HG03196 (cell line): ENCODE data around the gene OSTN.
"Not testable (repeated sequence)": the region's sequence is repeated elsewhere in the genome, so short reads cannot be mapped to it uniquely, and the experiment has no call there.

ENCODE experiments used
- ATAC-seq: cut with Tn5 transposase; IDR thresholded peaks from one replicate; pipeline ENCODE4 v1.9.1; 2021; ENCODE audit not compliant: unreplicated experiment

OSTN gene, protein sequence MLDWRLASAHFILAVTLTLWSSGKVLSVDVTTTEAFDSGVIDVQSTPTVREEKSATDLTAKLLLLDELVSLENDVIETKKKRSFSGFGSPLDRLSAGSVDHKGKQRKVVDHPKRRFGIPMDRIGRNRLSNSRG

DNA sequence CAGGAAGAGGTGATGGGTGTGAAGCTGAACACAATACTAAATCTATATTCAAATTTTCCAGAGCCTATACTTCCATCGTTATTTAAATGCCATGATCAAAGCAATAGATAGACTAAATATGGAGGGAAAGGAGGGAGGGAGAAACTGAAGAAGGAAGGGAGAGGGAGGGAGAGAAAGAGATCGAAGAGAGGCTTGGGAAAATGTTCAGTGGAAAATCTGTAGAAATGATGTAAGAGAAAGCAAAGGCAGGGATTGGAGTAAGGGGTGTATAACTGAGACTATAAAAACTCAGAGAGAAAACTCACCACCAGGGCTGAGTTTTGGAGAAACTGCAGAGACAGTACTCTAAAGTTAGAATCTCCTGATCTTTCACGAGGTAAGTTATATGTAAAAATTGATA is at the start of gene OSTN:
Gene OSTN (plus strand): TSS at position 310 of the 400 bp plus-strand sequence. CDS start 13,292 bp downstream, outside the sequence.
- no peak for ATAC-seq

GRCh38 chr3:191151653-191152052 is 47.4 kb upstream of the OSTN start:
- ATAC-seq, result no peak

GRCh38 chr3:191154827-191155226 is 44.2 kb upstream of the OSTN start:
- no peak for ATAC-seq

- ATAC-seq, result no peak
These were observed 40.8 kb upstream of the OSTN start for GRCh38 chr3:191158247-191158646.

GRCh38 chr3:191158815-191159214 is 40.2 kb upstream of the OSTN start:
- ATAC-seq, result no peak

- no peak for ATAC-seq
These were observed 33.2 kb upstream of the OSTN start for GRCh38 chr3:191165802-191166201.

- ATAC-seq, result no peak
These were observed 32.7 kb upstream of the OSTN start for GRCh38 chr3:191166368-191166767.

DNA sequence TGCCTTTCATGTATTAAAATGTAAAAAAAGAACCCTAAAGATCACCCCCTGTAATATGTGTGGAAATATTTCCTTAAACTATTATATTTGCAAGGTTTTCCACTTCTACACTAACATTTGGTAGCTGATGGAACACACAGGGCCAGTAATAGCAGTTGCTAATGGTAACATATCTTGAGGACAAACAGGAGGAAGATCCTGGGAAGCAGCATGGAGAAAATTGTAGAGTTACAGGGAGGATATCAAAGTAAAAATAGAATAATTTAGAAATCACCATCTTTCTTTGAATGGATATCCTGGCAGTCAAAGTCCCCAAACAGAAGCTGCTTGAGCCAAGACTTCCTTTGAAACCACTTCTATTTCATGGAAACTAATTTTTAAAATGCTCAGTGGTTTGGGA is 29.5 kb upstream of the OSTN start:
- no peak for ATAC-seq

DNA sequence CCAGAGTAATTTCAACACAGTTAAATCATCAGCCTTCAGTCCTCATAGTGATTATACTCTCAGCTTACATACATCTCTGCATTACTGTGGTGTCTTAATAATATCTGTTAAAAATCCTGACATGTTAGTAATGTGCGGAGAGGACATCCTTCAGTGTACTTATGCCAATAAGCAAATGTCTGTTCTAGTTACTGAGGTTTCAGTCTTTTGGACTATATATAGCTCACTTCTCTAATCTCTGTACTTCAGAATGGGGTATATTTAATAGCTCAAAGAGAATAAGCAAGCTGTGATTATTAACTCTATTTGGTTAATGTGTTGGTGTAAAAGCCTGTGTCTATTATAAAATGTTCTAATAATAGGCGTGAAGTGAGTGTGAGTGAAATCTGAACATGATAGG is 28.9 kb upstream of the OSTN start:
- no peak for ATAC-seq

DNA sequence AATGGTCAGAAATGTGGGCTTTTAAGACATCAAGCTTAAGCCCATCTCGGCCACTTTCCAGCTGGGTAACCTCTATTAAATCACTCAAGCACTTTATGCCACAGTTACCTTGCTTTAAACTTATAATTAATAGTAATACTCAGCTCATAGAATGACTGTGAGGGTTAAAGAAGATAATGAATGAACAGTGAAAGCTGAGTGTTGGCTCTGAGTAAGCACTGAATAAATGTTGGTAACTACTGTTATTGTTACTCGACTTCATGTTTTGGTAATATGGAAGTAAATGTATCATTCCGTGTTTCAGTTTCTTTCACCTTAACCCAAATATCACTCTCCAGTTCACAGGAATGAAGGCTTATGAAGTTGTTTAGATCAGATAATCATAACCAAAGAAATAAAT is 23.9 kb upstream of the OSTN start:
- ATAC-seq, result no peak

DNA sequence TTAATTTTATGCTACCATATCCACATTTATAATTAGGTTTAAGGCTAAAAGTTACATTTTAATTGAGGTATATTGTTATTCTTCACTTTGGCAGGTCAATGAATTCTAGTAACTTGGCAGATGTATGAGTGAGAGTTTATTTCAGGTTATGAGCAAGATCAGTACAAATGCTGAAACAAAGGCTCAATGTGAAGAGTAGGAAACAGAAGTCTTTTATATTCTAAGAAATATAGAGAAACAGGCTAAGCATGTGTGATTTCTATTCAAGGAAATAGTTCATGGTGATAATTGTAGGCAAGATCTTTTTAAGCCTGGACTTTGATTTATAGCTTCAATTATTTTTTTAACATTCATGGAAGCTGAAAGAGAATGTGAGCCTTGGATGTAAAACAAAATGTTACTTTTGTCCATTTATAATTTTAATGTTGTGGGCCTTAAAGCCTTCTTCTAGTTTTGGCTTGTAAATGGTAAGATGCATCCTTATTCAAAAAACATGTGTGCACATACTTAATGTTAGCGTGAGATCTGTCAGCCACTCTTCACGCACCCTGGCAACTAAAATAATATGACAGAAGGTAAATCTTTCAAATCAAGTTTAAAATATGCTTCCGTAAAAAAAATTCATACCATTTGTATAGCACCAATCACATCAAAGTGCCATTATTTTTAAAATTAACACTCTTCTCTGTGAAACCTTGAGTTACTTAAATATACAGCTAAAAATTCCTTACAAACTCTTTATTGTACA is 22.8 kb upstream of the OSTN start:
- no peak for ATAC-seq

- ATAC-seq, result not testable (repeated sequence)
These were observed 13.7 kb upstream of the OSTN start for GRCh38 chr3:191185382-191185781.

- not testable (repeated sequence) for ATAC-seq
These were observed 10.8 kb upstream of the OSTN start for GRCh38 chr3:191188246-191188645.

DNA sequence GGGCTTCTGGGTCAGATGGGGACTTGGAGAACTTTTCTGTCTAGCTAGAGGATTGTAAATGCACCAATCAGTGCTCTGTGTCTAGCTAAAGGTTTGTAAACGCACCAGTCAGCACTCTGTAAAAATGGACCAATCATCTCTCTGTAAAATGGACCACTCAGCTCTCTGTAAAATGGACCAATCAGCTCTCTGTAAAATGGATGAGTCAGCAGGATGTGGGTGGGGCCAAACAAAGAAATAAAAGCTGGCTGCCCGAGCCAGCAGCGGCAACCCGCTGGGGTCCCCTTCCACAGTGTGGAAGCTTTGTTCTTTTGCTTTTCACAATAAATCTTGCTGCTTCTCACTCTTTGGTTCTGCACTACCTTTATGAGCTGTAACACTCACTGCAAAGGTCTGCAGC is 6.8 kb upstream of the OSTN start:
- ATAC-seq, result not testable (repeated sequence)

DNA sequence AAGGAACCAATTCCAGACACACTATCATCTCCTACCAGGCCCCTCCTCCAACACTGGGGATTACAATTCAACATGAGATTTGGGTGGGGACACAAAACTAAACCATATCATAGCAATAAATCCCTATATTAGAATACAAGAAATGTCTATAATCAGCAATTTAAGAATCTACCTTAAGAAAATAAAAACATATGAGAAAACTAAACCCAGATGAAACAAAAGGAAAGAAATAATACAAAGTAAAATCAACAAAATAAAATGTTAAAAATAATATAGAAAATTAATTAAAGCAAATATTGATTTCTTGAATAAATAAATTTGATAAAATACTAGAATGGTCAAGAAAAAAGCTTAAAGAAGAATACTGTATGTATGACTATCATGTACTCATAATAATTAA is 6.1 kb upstream of the OSTN start:
- ATAC-seq, result no peak

DNA sequence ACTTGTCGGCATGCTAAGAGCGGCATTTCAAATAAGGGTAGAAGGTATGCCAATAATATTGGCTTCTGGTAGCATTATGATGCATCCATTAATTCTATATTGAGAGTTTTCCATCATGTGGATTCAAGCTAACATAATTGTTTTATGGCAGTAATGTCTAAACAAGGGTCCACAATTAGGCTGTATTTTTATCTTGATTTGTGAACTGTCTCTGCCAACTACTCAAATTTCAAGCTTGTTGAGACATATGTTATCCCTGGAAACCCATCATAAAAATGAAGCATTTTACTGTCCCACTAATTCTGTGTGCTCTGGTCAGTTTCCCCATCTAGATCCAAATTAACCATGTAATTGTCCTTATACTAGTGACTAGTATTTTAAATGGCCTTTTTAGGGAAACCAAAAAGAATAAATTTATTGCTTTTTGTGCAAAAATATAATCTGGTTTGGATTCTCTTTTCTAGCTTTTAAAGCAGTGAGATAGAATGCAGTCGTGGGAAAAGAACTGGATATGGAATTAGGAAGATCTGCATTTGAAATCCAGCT is 1.2 kb upstream of the OSTN start:
- no peak for ATAC-seq

GRCh38 chr3:191198480-191198879 is 561 bp upstream of the OSTN start:
- ATAC-seq, result no peak

DNA sequence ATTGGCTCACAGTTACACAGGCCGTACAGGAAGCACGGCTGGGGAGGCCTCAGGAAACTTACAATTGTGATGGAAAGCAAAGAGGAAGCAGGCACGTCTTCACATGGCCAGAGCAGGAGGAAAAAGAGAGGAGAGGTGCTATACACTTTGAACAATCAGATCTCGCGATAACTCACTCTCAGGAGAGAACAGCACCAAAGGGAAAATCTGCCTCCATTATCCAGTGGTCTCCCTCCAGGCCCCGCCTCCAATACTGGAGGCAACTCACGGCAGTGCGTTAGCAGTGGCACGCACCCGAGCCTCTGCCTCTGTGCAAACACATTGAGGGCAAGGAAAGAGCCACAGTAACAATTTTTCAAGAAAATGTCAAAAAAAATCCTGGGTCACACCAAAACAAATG is 11.0 kb downstream of the OSTN start:
- no peak for ATAC-seq

DNA sequence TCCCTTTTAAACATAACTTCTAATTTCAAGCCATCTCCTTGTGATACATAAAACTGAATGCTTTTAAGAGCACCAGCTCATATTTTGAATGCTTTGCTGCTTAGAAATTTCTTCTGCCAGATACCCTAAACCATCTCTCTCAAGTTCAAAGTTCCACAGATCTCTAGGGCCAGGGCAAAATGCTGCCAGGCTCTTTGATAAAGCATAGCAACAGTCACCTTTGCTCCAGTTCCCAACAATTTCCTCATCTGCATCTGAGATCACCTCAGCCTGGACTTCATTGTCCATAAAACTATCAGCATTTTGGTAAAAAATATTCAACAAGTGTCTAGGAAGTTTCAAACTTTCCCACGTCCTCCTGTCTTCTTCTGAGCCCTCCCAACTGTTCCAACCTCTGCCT is 17.5 kb downstream of the OSTN start:
- no peak for ATAC-seq

- ATAC-seq, result no peak
These were observed 18.3 kb downstream of the OSTN start for GRCh38 chr3:191217301-191217700.

DNA sequence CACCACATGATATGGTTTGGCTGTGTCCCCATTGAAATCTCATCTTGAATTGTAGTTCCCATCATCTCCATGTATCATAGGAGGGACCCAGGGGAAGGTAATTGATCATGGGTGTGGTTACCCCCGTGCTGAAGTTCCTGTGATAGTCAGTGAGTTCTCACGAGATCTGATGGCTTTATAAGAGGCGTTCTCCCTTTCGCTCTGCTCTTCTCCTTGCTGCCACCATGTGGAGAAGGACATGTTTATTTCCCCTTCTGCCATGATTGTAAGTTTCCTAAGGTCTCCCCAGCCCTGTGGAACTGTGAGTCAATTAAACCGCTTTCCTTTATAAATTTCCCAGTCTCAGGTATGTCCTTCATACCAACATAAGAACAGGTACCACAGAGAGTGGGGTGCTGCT is 21.9 kb downstream of the OSTN start:
- ATAC-seq, result no peak

DNA sequence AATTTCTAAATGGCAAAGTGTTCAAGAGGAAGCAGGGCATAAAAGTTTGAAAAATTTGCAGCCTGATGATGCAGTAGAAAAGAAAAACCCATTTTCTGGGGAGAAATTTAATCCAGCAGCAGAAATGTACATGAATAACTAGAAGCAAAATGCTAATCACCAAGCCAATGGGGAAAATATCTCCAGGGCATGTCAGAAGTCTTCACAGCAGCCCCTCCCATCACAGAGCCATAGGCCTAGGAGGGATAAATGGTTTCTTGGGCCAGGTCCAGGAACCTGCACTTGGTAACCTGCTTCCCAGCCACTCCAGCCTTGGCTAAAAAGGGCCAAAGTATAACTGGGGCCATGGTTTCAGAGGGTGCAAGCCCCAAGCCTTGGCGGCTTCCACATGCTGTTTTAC is 22.6 kb downstream of the OSTN start:
- ATAC-seq, result no peak

DNA sequence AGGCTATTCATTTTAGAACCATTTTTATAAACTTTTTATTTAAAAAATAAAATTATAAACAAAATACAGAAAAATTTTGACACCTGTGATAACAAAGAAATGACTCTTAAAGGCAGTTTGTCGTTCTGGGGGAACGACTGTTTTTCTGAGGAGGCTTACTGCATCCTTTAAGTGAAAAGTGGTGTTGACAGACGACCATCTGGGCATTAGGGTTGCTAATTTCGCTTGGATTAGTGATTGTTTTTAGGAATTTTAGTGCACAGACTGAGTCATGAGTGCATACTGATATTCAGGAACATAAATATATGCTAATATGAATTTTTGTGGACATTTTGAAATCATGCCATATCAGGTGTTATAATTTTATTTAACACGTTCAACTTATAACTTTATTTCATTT is 28.5 kb downstream of the OSTN start:
- no peak for ATAC-seq
